WTC11 (cell line): ENCODE results near the gene ADAMTS8. TPM values are rescaled to one million over a fixed set of nuclear protein-coding genes. Genes with fewer than 3 reads are reported as not detected.

Source experiments
- ATAC-seq: fragments of 200-7000 bp; cut with Tn5 transposase; 2 replicates; pipeline ENCODE4 v1.10.0; 2021; ENCODE audit warnings: mild to moderate bottlenecking, moderate library complexity
- CTCF ChIA-PET: fragments of 300-600 bp; sonication (Branson Sonifier 250); formaldehyde crosslinking; loops from one replicate; lab custom pipeline; 2021; ENCODE audit warnings: antibody characterized with exemption; lab: Charles Lee
- POLR2A ChIA-PET: fragments of 350-600 bp; sonication (Branson Sonifier 250); formaldehyde crosslinking; loops from one replicate; lab custom pipeline; 2021; ENCODE audit warnings: antibody characterized with exemption; lab: Charles Lee
- DNase-seq: peaks from one replicate; pipeline ENCODE4 v3.0.0; 2021; ENCODE audit warnings: low spot score
- H3K27ac Mint-ChIP-seq: 2 replicates; pipeline ENCODE4 v1.8.0; 2021; ENCODE audit warnings: mixed read lengths
- H3K27me3 Mint-ChIP-seq: 2 replicates; pipeline ENCODE4 v1.8.0; 2021; ENCODE audit warnings: low read depth, mild to moderate bottlenecking, moderate library complexity, mixed read lengths
- H3K36me3 Mint-ChIP-seq: 2 replicates; pipeline ENCODE4 v1.8.0; 2021; ENCODE audit warnings: mixed read lengths
- H3K4me1 Mint-ChIP-seq: 2 replicates; pipeline ENCODE4 v1.8.0; 2022; ENCODE audit warnings: mixed read lengths
- H3K4me3 Mint-ChIP-seq: 2 replicates; pipeline ENCODE4 v1.8.0; 2021; ENCODE audit warnings: mild to moderate bottlenecking, moderate library complexity, mixed read lengths
- H3K9me3 Mint-ChIP-seq: 2 replicates; pipeline ENCODE4 v1.8.0; 2021; ENCODE audit warnings: mixed read lengths
- ELF4 ChIP-seq: sonication (generic); formaldehyde crosslinking; IDR thresholded peaks from 2 replicates; pipeline ENCODE4 v1.8.1; 2022; ENCODE audit warnings: low read depth, mild to moderate bottlenecking, moderate library complexity, missing genetic modification reagents
- ESRRA ChIP-seq: sonication (generic); formaldehyde crosslinking; IDR thresholded peaks from 2 replicates; pipeline ENCODE4 v1.8.1; 2022; ENCODE audit warnings: mild to moderate bottlenecking, missing genetic modification reagents, borderline replicate concordance
- KAT7 ChIP-seq: sonication (generic); formaldehyde crosslinking; IDR thresholded peaks from 2 replicates; pipeline ENCODE4 v1.8.1; 2023; ENCODE audit warnings: missing genetic modification reagents, mild to moderate bottlenecking, borderline replicate concordance
- MYBL2 ChIP-seq: sonication (generic); formaldehyde crosslinking; IDR thresholded peaks from 2 replicates; pipeline ENCODE4 v1.8.1; 2023; ENCODE audit warnings: mild to moderate bottlenecking, moderate library complexity, missing genetic modification reagents
- NFE2L1 ChIP-seq: sonication (generic); formaldehyde crosslinking; IDR thresholded peaks from 2 replicates; pipeline ENCODE4 v1.8.1; 2023; ENCODE audit warnings: missing genetic modification reagents
- NFYB ChIP-seq: sonication (generic); formaldehyde crosslinking; conservative IDR thresholded peaks from 2 replicates; pipeline ENCODE4 v1.8.0; 2022; ENCODE audit warnings: low read depth, missing genetic modification reagents
- NR1H2 ChIP-seq: sonication (generic); formaldehyde crosslinking; IDR thresholded peaks from 2 replicates; pipeline ENCODE4 v1.9.0; 2021; ENCODE audit warnings: mild to moderate bottlenecking, moderate library complexity, missing genetic modification reagents
- NR2C2 ChIP-seq: sonication (generic); formaldehyde crosslinking; IDR thresholded peaks from 2 replicates; pipeline ENCODE4 v1.8.0; 2022; ENCODE audit warnings: mild to moderate bottlenecking, missing genetic modification reagents
- ZNF121 ChIP-seq: sonication (generic); formaldehyde crosslinking; IDR thresholded peaks from 2 replicates; pipeline ENCODE4 v1.8.0; 2023; ENCODE audit warnings: missing genetic modification reagents
- ZNF416 ChIP-seq: fragments of 250-450 bp; sonication (Bioruptor Pico); IDR thresholded peaks from 2 replicates; pipeline ENCODE4 v1.9.0; 2021; ENCODE audit warnings: mild to moderate bottlenecking, inconsistent platforms
- ZNF423 ChIP-seq: fragments of 250-450 bp; sonication (Bioruptor Pico); IDR thresholded peaks from 2 replicates; pipeline ENCODE4 v2.1.2; 2022; ENCODE audit warnings: mild to moderate bottlenecking, moderate library complexity
- total RNA-seq: library from RNA; stranded (reverse); gene quantifications from 3 replicates; pipeline ENCODE4 v1.2.3, GENCODE V29; 2021
- TF ChIP-seq, protein P1 (sequence below): fragments of 250-450 bp; sonication (Bioruptor Pico); IDR thresholded peaks from 2 replicates; pipeline ENCODE4 v1.8.0; 2021; ENCODE audit warnings: mild to moderate bottlenecking
- TF ChIP-seq, protein P2 (sequence below): fragments of 250-450 bp; sonication (Bioruptor Pico); IDR thresholded peaks from 2 replicates; pipeline ENCODE4 v1.9.0; 2021; ENCODE audit warnings: mild to moderate bottlenecking, borderline replicate concordance
- TF ChIP-seq, protein P3 (sequence below): sonication (generic); formaldehyde crosslinking; IDR thresholded peaks from 2 replicates; pipeline ENCODE4 v1.8.0; 2022; ENCODE audit warnings: mild to moderate bottlenecking, missing genetic modification reagents
- TF ChIP-seq, protein P4 (sequence below): sonication (generic); formaldehyde crosslinking; IDR thresholded peaks from 2 replicates; pipeline ENCODE4 v1.8.1; 2022; ENCODE audit warnings: mild to moderate bottlenecking, missing genetic modification reagents, moderate library complexity, borderline replicate concordance
- TF ChIP-seq, protein P5 (sequence below): sonication (generic); formaldehyde crosslinking; IDR thresholded peaks from 2 replicates; pipeline ENCODE4 v1.8.0; 2022; ENCODE audit warnings: mild to moderate bottlenecking, missing genetic modification reagents
- TF ChIP-seq, protein P6 (sequence below): sonication (generic); formaldehyde crosslinking; IDR thresholded peaks from 2 replicates; pipeline ENCODE4 v1.8.0; 2022; ENCODE audit warnings: missing genetic modification reagents

ADAMTS8 gene
- total RNA-seq, 1 experiment from 2014 or later, result 9.9 TPM

DNA sequence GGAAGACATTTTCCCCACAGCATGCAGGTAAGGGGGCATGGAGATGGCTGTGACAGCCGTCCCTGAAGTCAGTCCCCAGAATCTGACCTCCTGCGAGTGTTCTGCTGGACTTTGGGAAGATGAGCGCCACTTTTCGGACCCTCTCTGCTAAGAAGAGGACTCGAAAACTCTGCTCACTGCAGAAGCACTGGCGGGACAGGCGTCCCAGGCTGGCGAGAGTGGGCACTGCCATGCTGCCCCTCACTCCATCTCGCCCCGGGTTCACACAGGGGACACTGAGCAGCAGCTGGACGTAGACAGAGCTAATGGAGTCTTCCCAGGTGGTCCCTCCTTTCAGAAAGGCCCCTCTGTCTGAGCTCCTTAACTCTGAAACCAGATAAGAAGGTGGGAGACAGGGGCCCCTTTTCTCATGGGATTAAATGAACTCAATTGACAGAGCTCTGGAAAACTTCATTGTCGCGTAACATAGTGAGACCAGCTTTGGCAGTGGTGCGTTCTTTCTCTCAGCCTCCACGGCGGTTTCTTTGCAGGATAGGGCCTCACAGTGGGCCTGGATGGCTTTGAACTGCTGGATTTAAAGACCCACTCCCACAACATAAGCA is 4.8 kb downstream of the ADAMTS8 start (continued):
- TF ChIP-seq, protein P1, sequence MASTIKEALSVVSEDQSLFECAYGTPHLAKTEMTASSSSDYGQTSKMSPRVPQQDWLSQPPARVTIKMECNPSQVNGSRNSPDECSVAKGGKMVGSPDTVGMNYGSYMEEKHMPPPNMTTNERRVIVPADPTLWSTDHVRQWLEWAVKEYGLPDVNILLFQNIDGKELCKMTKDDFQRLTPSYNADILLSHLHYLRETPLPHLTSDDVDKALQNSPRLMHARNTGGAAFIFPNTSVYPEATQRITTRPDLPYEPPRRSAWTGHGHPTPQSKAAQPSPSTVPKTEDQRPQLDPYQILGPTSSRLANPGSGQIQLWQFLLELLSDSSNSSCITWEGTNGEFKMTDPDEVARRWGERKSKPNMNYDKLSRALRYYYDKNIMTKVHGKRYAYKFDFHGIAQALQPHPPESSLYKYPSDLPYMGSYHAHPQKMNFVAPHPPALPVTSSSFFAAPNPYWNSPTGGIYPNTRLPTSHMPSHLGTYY, result no peak
- TF ChIP-seq ELF4 (no peak), ZNF423 (CRISPR knock-in tag) (no peak), NR2C2 (CRISPR knock-in tag) (no peak), ZNF121 (no peak), NR1H2 (no peak)
- TF ChIP-seq, protein P2, sequence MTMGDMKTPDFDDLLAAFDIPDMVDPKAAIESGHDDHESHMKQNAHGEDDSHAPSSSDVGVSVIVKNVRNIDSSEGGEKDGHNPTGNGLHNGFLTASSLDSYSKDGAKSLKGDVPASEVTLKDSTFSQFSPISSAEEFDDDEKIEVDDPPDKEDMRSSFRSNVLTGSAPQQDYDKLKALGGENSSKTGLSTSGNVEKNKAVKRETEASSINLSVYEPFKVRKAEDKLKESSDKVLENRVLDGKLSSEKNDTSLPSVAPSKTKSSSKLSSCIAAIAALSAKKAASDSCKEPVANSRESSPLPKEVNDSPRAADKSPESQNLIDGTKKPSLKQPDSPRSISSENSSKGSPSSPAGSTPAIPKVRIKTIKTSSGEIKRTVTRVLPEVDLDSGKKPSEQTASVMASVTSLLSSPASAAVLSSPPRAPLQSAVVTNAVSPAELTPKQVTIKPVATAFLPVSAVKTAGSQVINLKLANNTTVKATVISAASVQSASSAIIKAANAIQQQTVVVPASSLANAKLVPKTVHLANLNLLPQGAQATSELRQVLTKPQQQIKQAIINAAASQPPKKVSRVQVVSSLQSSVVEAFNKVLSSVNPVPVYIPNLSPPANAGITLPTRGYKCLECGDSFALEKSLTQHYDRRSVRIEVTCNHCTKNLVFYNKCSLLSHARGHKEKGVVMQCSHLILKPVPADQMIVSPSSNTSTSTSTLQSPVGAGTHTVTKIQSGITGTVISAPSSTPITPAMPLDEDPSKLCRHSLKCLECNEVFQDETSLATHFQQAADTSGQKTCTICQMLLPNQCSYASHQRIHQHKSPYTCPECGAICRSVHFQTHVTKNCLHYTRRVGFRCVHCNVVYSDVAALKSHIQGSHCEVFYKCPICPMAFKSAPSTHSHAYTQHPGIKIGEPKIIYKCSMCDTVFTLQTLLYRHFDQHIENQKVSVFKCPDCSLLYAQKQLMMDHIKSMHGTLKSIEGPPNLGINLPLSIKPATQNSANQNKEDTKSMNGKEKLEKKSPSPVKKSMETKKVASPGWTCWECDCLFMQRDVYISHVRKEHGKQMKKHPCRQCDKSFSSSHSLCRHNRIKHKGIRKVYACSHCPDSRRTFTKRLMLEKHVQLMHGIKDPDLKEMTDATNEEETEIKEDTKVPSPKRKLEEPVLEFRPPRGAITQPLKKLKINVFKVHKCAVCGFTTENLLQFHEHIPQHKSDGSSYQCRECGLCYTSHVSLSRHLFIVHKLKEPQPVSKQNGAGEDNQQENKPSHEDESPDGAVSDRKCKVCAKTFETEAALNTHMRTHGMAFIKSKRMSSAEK (CRISPR knock-in tag), result no peak
- TF ChIP-seq, protein P3, sequence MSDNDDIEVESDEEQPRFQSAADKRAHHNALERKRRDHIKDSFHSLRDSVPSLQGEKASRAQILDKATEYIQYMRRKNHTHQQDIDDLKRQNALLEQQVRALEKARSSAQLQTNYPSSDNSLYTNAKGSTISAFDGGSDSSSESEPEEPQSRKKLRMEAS (CRISPR knock-in tag), result no peak
- TF ChIP-seq, all 79 proteins: peak for 0

DNA sequence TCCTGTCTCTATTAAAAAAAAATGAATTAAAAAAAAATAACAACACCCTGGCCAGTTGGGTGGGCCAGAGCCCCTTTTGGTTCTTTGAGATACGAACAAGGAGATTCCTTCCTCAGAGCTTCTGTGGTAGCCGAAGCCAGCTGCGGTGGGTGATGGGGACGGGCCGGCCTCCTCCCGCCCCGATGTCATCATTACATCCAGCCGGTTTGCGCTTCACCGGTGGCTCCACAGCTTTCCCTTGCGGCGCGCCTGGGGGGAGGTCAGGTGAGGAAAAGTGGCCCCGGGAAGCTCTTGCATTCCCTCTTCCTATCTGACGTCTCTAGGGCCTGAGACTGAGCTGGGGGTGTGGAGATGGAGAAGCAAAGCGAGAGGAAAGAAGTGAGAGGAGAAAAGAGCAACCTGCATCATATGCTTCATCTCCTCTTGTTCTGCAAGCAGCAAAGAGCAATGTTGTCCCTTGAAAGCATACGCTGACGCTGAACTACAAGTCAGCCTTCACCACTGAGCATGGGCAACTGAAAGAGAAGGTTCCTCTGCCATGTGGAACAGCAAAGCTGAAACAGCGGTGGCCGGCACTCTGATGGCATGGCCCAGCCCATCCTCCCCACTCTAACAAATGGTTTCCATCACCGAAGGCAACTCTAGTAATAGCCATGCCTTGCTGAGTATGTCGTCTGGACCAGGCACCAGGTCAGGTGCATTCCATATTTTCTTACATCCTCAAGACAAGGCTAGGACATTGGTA is 6.0 kb downstream of the ADAMTS8 start:
- H3K4me3 Mint-ChIP-seq, result no peak overlapping the region
- H3K36me3 Mint-ChIP-seq, result peaks cover 5% of the 10 kb centered on the region
- H3K4me1 Mint-ChIP-seq, result peaks cover 26% of the 10 kb centered on the region
- no peak overlapping the region for H3K27ac Mint-ChIP-seq
- ChIA-PET CTCF (no interaction called here), POLR2A (no interaction called here)
- H3K27me3 Mint-ChIP-seq, result peaks cover 19% of the 10 kb centered on the region
- ATAC-seq (no peak), DNase-seq (no peak)
- H3K9me3 Mint-ChIP-seq, result peaks cover 3% of the 10 kb centered on the region; the same call in 1 of the 2 replicates
- TF ChIP-seq MYBL2 (CRISPR knock-in tag), result no peak
- TF ChIP-seq, protein P2 (CRISPR knock-in tag), result no peak
- no peak for TF ChIP-seq ZNF416 (CRISPR knock-in tag)
- TF ChIP-seq, protein P4, sequence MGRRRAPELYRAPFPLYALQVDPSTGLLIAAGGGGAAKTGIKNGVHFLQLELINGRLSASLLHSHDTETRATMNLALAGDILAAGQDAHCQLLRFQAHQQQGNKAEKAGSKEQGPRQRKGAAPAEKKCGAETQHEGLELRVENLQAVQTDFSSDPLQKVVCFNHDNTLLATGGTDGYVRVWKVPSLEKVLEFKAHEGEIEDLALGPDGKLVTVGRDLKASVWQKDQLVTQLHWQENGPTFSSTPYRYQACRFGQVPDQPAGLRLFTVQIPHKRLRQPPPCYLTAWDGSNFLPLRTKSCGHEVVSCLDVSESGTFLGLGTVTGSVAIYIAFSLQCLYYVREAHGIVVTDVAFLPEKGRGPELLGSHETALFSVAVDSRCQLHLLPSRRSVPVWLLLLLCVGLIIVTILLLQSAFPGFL (CRISPR knock-in tag), result no peak
- TF ChIP-seq, protein P5, sequence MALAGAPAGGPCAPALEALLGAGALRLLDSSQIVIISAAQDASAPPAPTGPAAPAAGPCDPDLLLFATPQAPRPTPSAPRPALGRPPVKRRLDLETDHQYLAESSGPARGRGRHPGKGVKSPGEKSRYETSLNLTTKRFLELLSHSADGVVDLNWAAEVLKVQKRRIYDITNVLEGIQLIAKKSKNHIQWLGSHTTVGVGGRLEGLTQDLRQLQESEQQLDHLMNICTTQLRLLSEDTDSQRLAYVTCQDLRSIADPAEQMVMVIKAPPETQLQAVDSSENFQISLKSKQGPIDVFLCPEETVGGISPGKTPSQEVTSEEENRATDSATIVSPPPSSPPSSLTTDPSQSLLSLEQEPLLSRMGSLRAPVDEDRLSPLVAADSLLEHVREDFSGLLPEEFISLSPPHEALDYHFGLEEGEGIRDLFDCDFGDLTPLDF (CRISPR knock-in tag), result no peak
- TF ChIP-seq, protein P6, sequence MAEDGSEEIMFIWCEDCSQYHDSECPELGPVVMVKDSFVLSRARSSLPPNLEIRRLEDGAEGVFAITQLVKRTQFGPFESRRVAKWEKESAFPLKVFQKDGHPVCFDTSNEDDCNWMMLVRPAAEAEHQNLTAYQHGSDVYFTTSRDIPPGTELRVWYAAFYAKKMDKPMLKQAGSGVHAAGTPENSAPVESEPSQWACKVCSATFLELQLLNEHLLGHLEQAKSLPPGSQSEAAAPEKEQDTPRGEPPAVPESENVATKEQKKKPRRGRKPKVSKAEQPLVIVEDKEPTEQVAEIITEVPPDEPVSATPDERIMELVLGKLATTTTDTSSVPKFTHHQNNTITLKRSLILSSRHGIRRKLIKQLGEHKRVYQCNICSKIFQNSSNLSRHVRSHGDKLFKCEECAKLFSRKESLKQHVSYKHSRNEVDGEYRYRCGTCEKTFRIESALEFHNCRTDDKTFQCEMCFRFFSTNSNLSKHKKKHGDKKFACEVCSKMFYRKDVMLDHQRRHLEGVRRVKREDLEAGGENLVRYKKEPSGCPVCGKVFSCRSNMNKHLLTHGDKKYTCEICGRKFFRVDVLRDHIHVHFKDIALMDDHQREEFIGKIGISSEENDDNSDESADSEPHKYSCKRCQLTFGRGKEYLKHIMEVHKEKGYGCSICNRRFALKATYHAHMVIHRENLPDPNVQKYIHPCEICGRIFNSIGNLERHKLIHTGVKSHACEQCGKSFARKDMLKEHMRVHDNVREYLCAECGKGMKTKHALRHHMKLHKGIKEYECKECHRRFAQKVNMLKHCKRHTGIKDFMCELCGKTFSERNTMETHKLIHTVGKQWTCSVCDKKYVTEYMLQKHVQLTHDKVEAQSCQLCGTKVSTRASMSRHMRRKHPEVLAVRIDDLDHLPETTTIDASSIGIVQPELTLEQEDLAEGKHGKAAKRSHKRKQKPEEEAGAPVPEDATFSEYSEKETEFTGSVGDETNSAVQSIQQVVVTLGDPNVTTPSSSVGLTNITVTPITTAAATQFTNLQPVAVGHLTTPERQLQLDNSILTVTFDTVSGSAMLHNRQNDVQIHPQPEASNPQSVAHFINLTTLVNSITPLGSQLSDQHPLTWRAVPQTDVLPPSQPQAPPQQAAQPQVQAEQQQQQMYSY (CRISPR knock-in tag), result no peak
- TF ChIP-seq KAT7 (CRISPR knock-in tag), result no peak
- no peak for TF ChIP-seq NFE2L1 (CRISPR knock-in tag)
- no peak for TF ChIP-seq ESRRA (CRISPR knock-in tag)
- no peak for TF ChIP-seq NFYB
